GM21381 (cell line): Measurements from ENCODE around the gene KLF13.

Experiments
- ATAC-seq: cut with Tn5 transposase; IDR thresholded peaks from one replicate; pipeline ENCODE4 v1.9.1; 2021; ENCODE audit warnings: mild to moderate bottlenecking, moderate library complexity; ENCODE audit not compliant: unreplicated experiment

KLF13 gene

GRCh38 chr15:31377030-31377429, 50.4 kb downstream of the KLF13 start:
- ATAC-seq = no peak

GRCh38 chr15:31378363-31378903, 51.8 kb downstream of the KLF13 start:
- ATAC-seq = no peak

GRCh38 chr15:31379042-31379441, 52.4 kb downstream of the KLF13 start:
- ATAC-seq = no peak

GRCh38 chr15:31379577-31379976, 52.9 kb downstream of the KLF13 start:
- no peak for ATAC-seq

GRCh38 chr15:31381801-31382712, 55.4 kb downstream of the KLF13 start:
- no peak for ATAC-seq

GRCh38 chr15:31382713-31383045, 56.0 kb downstream of the KLF13 start:
- ATAC-seq = no peak

- ATAC-seq = no peak
Observed at GRCh38 chr15:31383139-31383538, 56.5 kb downstream of the KLF13 start.

GRCh38 chr15:31384568-31384967, 57.9 kb downstream of the KLF13 start:
- ATAC-seq = no peak

GRCh38 chr15:31385736-31386135, 59.1 kb downstream of the KLF13 start:
- ATAC-seq = no peak

GRCh38 chr15:31387092-31387478, 60.5 kb downstream of the KLF13 start:
- ATAC-seq = no peak

GRCh38 chr15:31387479-31388118, 61.0 kb downstream of the KLF13 start:
- ATAC-seq = no peak

GRCh38 chr15:31389576-31389975, 62.9 kb downstream of the KLF13 start:
- ATAC-seq = no peak

- ATAC-seq = no peak
Observed at GRCh38 chr15:31390029-31390428, 63.4 kb downstream of the KLF13 start.

GRCh38 chr15:31390777-31391486, 64.3 kb downstream of the KLF13 start:
- no peak for ATAC-seq

GRCh38 chr15:31391687-31392671, 65.3 kb downstream of the KLF13 start:
- peak; percentile 90 for ATAC-seq

- ATAC-seq = peak; percentile 17
Observed at GRCh38 chr15:31392761-31393401, 66.2 kb downstream of the KLF13 start.

GRCh38 chr15:31393444-31394091, 66.9 kb downstream of the KLF13 start:
- ATAC-seq = no peak

GRCh38 chr15:31396881-31397560, 70.4 kb downstream of the KLF13 start:
- ATAC-seq = no peak
